DOHH2 (cell line): Measurements from ENCODE around the gene SSNA1.

Source experiments
- EZH2phosphoT487 ChIP-seq: fragments of 200-600 bp; sonication (generic); IDR thresholded peaks from 2 replicates; pipeline ENCODE4 v1.6.1; 2017; ENCODE audit warnings: borderline replicate concordance, mild to moderate bottlenecking, antibody characterized with exemption, low read length, moderate library complexity, mixed read lengths
- TF ChIP-seq, protein P1 (sequence below): fragments of 200-600 bp; sonication (generic); IDR thresholded peaks from one replicate; pipeline ENCODE4 v1.5.1; 2014; ENCODE audit warnings: antibody characterized with exemption, mild to moderate bottlenecking, low read depth, low read length; ENCODE audit not compliant: poor library complexity, severe bottlenecking

- TF ChIP-seq, protein P1, sequence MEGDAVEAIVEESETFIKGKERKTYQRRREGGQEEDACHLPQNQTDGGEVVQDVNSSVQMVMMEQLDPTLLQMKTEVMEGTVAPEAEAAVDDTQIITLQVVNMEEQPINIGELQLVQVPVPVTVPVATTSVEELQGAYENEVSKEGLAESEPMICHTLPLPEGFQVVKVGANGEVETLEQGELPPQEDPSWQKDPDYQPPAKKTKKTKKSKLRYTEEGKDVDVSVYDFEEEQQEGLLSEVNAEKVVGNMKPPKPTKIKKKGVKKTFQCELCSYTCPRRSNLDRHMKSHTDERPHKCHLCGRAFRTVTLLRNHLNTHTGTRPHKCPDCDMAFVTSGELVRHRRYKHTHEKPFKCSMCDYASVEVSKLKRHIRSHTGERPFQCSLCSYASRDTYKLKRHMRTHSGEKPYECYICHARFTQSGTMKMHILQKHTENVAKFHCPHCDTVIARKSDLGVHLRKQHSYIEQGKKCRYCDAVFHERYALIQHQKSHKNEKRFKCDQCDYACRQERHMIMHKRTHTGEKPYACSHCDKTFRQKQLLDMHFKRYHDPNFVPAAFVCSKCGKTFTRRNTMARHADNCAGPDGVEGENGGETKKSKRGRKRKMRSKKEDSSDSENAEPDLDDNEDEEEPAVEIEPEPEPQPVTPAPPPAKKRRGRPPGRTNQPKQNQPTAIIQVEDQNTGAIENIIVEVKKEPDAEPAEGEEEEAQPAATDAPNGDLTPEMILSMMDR: no peak
- TF ChIP-seq EZH2phosphoT487: no peak
These were observed 40.7 kb upstream of the SSNA1 start for GRCh38 chr9:137147793-137148160.
